Measurements from ENCODE around the gene FLNB. TPM values are rescaled to one million over a fixed set of nuclear protein-coding genes. Genes with fewer than 3 reads are reported as not detected.

FLNB gene
- total and polyA plus RNA-seq, 9 of the 15 experiments (the other 6 are each of a cell fraction or from before 2014, with no cell fraction given), result 9.4 to 48.1 (median 25.6) TPM

GRCh38 chr3:58048301-58048700, 40.1 kb downstream of the FLNB start:
- Histone ChIP-seq H3K4me2 (ENCODE audit: insufficient read depth, low read length) (no peak overlapping the region), H3K4me1 (replicated peaks in 1 of 2; ENCODE audit: control insufficient read depth in 2 of 2, insufficient read depth in 2 of 2, low read length in 2 of 2) (peaks cover 10 to 31% of the 10 kb centered on the region in 2 experiments; a peak in 4 of 5 replicates), H3K9me1 (ENCODE audit: control insufficient read depth, insufficient read depth, low read length) (no peaks in the 10 kb centered on the region), H3K36me3 (ENCODE audit: control insufficient read depth, insufficient read depth, low read length) (no peaks in the 10 kb centered on the region), H2AFZ (ENCODE audit: low read depth, low read length) (no peak overlapping the region), H3K79me2 (ENCODE audit: control insufficient read depth, insufficient read depth, low read length) (peaks cover 47% of the 10 kb centered on the region), H4K20me1 (replicated peaks; ENCODE audit: control insufficient read depth, insufficient read depth, low read length) (0 out of 2 replicates have a peak, but pooled peaks cover 5% of the 10 kb centered on the region), H3K4me3 (no peak overlapping the region), H3K9ac (ENCODE audit: insufficient read depth in 1 of 2, low read depth in 2 of 2, low read length in 2 of 2) (no peak overlapping the region; a peak in 1 of 4 replicates), H3K27me3 (ENCODE audit: control insufficient read depth in 2 of 2, insufficient read depth in 2 of 2, low read length in 2 of 2) (no peaks in the 10 kb centered on the region), H3K27ac (ENCODE audit: extremely low read depth, low read depth, low read length) (no peak overlapping the region; the same call in 2 of the 3 replicates), H3K9me3 (replicated peaks; ENCODE audit: control insufficient read depth, insufficient read depth, low read depth, low read length) (no peaks in the 10 kb centered on the region)
- ATAC-seq (no peak), DNase-seq (ENCODE audit: extremely low read depth in 1 of 4, low spot score in 3 of 4) (no peak), FAIRE-seq (no peak)
- intact Hi-C loops (cut with micrococcal nuclease), result no loop called here
- in situ Hi-C loops (cut with MboI), result no loop called here
- TF ChIP-seq RUNX1 (IDR thresholded peaks at IDR 0.05; ENCODE audit: low read depth) (no peak), TCF3 (CRISPR knock-in tag; IDR thresholded peaks at IDR 0.05) (0 out of 2 replicates have a peak, but pooled peaks have one; percentile 9), HMBOX1 (IDR thresholded peaks at IDR 0.05) (no peak)
- 33% methylated on average over 4 of the region's 4 CpGs for WGBS (ENCODE audit: insufficient coverage, low coverage, missing lambda C conversion rate)
- POLR2A ChIA-PET, result interaction anchor here (0.5 to 2.2 kb wide), 3 partner anchors 9 to 29 kb away, joined by 3 to 9 read pairs (median 8); no protein-coding TSS in a partner anchor
- BruUV-seq (replicated peaks), result no TSS peak
- CTCF ChIA-PET (ENCODE audit: low intra/inter-chr PET ratio), result no interaction called here

GRCh38 chr3:58049143-58049785, 41.0 kb downstream of the FLNB start:
- H3K9ac ChIP-seq (ENCODE audit: insufficient read depth in 1 of 2, low read depth in 2 of 2, low read length in 2 of 2), result no peak overlapping the region; a peak in 1 of 4 replicates
- ATAC-seq (peak; percentile 55), DNase-seq (ENCODE audit: extremely low read depth in 1 of 4, low spot score in 3 of 4) (peak; percentile 19 to 45 (median 36)), FAIRE-seq (no peak)
- no peaks in the 10 kb centered on the region for H3K36me3 ChIP-seq (ENCODE audit: control insufficient read depth, insufficient read depth, low read length)
- H3K27ac ChIP-seq (ENCODE audit: extremely low read depth, low read depth, low read length), result peak overlapping the region; percentile 40; the same call in 2 of the 3 replicates
- no peak overlapping the region for H3K4me2 ChIP-seq (ENCODE audit: insufficient read depth, low read length)
- no peaks in the 10 kb centered on the region for H3K9me1 ChIP-seq (ENCODE audit: control insufficient read depth, insufficient read depth, low read length)
- peaks cover 47% of the 10 kb centered on the region for H3K79me2 ChIP-seq (ENCODE audit: control insufficient read depth, insufficient read depth, low read length)
- BruUV-seq (replicated peaks), result no TSS peak
- intact Hi-C loops (cut with micrococcal nuclease) (no loop called here), in situ Hi-C loops (cut with MboI) (no loop called here)
- no peak overlapping the region for H2AFZ ChIP-seq (ENCODE audit: low read depth, low read length)
- POLR2A ChIA-PET, result interaction anchor here (0.5 to 2.2 kb wide), 6 partner anchors 9 to 30 kb away, joined by 3 to 9 read pairs (median 4); no protein-coding TSS in a partner anchor
- H4K20me1 ChIP-seq (replicated peaks; ENCODE audit: control insufficient read depth, insufficient read depth, low read length), result 0 out of 2 replicates have a peak, but pooled peaks cover 5% of the 10 kb centered on the region
- 61% methylated on average over 10 of the region's 10 CpGs for WGBS (ENCODE audit: insufficient coverage, low coverage, missing lambda C conversion rate)
- H3K9me3 ChIP-seq (replicated peaks; ENCODE audit: control insufficient read depth, insufficient read depth, low read depth, low read length), result no peaks in the 10 kb centered on the region
- CTCF ChIA-PET (ENCODE audit: low intra/inter-chr PET ratio), result no interaction called here
- peaks cover 10 to 34% of the 10 kb centered on the region in 2 experiments; a peak in 4 of 5 replicates for H3K4me1 ChIP-seq (replicated peaks in 1 of 2; ENCODE audit: control insufficient read depth in 2 of 2, insufficient read depth in 2 of 2, low read length in 2 of 2)
- H3K4me3 ChIP-seq, result no peak overlapping the region
- H3K27me3 ChIP-seq (ENCODE audit: control insufficient read depth in 2 of 2, insufficient read depth in 2 of 2, low read length in 2 of 2), result no peaks in the 10 kb centered on the region
- peak; percentile 48; the same call in 1 of the 2 replicates for TF ChIP-seq SMARCE1 (IDR thresholded peaks at IDR 0.05)
- TF ChIP-seq HDAC8 (tag; IDR thresholded peaks at IDR 0.05), result no peak
- peak; percentile 77 to 80; a peak in 3 of 4 replicates for TF ChIP-seq TEAD1 (CRISPR knock-in tag; IDR thresholded peaks at IDR 0.05)
- no peak for TF ChIP-seq HNRNPK (IDR thresholded peaks at IDR 0.05; ENCODE audit: low read depth, low read length, poor library complexity, severe bottlenecking)
- no peak for TF ChIP-seq THRAP3 (IDR thresholded peaks at IDR 0.05; ENCODE audit: borderline replicate concordance)
- no peak for TF ChIP-seq L3MBTL2 (IDR thresholded peaks at IDR 0.05)
- TF ChIP-seq ZNF507 (tag; conservative IDR thresholded peaks at IDR 0.05), result no peak
- TF ChIP-seq ATF7 (IDR thresholded peaks at IDR 0.05), result peak; percentile 93
- no peak for TF ChIP-seq CHAMP1 (IDR thresholded peaks at IDR 0.05)
- TF ChIP-seq ZEB2 (IDR thresholded peaks at IDR 0.05), result peak; percentile 61; the same call in 1 of the 2 replicates

All from K562 (cell line).